Inflammatory macrophage treated with lipopolysaccharide for 4 hours (primary cell): ENCODE measurements around the gene PHC2.

Experiments used
- DNase-seq: peaks from one replicate; pipeline ENCODE4 v3.0.0-alpha.2; 2020

The PHC2 gene

DNA sequence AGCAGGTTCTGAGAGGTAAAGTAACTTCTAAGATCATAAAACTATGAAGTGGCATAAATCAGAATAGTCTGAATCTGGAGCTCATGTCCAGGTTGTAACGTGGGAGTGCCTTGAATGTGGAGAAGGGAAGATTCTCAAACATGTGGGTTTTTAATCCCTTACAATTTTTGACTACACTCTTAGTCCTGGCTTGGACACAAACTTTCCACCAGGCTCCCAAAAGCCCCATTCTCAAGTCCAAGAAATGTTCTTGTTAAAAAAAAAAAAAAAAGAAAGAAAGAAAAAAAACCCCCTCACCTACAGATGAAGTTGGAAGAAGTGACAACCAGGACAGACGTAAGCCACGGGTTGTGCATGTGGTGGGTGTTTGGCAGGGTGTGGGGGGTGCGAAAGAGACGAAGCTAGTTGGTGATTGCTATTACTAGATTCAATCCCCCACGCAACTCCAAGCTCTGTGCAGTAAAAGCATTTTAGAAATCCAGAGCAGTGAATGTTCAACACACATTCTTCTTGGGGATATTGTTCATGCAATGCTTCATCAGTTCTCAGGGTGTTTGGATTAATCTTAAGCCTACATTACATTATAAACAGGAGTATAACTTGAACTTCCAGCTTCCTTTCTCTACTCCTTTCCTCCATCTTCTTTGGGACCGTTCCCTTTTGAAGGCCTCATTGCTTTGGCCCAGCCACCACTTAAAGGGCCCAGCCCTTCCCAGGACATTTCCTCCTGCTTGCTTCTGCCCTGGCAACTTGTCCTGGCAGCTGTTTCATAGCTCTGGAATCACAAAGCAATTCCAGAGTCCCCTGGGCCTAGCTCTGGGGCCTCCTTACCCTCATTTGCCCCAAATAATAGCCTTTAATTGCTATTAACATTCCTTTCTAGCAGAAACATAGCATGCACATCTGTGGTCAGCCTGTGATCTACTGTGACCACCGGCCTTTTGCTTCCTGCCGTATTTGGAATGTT, 41.8 kb downstream of the PHC2 start:
- DNase-seq: no peak

DNA sequence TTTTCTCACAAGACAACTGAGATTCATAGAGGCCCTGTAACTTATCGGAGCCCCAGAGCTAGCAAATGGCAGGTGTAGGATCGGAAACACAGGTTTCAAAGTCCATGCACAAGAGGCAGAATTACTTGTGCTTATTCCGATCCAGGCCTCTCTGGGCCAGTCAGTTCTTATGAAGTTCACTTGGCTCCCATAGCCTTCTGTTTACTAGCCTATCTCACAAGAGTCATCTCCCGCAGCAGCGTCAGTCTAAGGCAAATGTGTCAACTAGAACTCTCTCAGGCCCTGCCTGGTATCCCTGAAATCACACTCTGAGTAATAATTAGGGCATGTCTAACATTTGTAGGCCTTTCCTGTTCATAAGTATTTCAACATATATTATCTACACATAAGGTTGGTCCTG, 43.3 kb downstream of the PHC2 start:
- no peak for DNase-seq

DNA sequence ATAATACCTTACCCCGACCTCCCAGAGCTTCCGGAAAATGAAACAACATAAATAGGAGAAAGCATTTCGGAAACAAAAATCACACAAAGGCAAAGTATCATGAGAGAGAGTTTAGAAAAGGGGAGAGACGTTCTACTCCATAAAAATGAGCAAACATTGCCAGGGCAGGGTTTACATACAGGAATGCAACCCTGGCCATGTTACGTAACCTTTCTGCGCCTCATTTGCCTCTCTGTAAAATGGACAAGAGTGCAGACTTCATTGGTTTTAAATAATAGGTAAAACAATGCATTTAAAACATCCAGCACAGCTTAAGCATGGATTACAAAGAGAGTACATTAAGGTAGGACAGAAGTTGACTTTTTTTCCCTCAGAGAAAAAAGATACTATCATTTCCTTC, 45.6 kb downstream of the PHC2 start:
- no peak for DNase-seq

DNA sequence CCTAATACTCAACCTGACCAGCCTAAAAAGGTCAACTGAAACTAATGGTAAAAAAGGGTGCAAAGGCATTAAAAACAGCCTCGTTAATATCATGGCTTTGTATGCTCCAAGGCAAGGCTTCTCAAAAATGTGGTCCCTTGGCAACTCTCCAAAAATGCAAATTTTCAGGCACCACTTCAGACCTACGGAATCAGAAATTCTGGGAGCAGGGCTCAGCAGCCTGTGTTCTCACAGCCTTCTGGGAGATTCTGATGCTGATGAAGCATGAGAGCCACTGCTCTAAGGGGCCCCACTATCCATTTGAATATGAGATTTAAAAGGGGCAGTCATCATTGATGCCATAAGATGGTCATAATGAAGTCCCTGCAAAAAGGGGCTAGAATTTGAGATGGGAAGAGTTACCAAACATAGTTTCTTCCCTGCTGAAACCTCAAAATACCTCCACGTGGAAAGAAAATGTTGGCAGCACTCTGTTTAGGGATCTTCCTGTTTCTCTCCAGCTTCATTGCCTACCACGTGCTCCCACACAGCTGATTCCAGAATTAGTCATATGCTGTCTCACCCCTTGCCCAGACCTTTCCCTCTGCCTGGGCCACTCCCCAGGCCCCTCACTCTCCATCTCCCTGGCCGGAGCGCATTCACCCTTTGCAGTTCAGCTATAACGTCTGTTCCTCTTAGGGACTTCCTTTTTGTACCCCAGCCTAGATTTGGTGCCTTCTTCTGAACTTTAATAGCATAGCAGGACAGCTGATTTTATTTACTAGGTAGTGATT, 46.7 kb downstream of the PHC2 start:
- peak; percentile 60 for DNase-seq

DNA sequence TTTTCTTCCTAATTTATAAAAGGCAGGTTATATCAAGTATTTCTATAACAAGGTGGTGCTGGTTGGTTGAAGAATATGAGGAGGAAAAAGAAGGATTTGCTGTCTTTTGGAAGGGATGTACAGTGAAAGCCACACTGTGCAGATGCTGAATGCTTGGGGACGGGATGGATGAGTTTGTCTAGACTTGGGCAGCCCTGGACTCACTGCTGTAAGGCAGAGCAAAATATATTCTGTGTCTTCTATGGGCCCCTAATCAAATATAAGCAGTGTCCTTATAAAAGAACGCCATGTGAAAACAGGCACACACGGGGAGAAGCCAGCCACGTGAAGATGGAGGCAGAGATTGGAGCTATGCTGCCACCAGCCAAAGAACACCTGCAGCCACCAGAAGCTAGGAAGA, 47.4 kb downstream of the PHC2 start:
- no peak for DNase-seq

DNA sequence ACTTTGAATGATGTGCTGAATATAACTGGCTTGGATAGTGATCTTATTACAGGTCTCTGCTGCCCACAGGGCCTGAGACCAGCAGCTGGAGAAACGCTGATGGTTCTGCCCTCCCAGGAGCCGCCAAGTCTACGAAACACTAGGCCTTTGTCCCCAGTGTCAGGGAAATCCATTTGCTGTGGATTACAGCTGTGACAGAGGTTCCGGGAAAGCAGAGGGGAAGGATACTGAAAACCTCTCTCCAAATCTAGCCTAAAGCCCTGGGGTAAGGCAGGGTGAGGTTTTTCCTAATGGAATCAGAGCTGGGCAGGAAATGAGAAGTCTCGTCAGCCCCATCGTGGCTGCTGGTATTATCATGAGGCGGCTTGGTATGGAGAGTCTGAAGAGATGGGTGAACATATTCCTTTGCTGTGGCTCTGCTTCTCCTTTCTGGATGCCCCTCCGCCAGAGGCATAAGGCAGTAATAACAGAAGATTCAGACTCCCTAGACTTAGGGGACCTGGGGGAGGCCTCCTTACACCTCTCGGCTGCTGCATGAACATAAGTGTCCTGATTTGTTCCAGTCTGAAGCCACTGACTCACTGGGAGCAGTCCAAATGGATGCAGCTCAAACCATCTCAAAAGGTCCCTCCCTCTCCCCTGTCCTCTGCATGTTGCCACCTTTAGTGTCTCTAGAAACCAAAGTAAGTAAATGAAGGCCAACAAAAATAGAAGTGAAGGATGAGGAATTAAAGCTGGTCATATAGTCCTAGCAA, 48.1 kb downstream of the PHC2 start:
- DNase-seq: no peak

DNA sequence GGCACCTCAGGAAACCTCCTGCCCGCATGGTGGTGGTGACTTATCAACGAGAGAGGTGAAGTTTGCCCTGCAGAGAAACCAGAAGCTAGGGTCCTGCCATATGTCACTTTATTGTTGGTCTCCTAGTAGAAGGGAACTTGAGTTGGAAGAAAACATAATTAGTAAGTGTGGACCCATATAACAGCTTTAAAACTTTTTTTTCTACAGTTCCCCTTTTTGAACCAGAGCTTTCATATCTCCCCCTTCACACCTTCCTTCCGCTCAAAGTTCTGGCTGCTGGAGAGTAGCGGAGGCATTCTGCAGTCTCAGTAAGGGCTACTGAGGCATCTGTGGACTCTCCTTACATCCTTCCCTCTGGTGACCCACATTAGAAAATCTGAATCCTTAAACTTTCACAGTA, 48.9 kb downstream of the PHC2 start:
- peak; percentile 15 for DNase-seq

DNA sequence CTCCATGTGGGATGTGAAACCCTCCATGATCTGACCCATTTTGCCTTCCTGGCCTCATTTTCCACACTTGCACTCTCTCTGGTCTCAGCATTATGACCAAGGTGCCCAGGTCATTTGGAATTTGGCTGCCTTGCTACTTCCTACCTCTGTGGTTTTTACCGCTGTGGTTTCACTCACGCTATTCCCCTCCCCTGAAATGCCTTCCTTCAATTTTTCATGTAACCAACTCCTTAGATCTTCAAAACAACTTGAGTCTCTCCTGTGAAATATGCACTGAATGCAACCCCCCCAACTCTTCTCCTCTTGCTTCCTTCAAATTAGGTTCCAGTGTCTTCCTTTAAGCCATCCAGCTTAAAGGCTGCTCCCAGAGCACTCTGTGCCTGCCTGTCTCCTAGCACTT, 50.1 kb downstream of the PHC2 start:
- DNase-seq: no peak

DNA sequence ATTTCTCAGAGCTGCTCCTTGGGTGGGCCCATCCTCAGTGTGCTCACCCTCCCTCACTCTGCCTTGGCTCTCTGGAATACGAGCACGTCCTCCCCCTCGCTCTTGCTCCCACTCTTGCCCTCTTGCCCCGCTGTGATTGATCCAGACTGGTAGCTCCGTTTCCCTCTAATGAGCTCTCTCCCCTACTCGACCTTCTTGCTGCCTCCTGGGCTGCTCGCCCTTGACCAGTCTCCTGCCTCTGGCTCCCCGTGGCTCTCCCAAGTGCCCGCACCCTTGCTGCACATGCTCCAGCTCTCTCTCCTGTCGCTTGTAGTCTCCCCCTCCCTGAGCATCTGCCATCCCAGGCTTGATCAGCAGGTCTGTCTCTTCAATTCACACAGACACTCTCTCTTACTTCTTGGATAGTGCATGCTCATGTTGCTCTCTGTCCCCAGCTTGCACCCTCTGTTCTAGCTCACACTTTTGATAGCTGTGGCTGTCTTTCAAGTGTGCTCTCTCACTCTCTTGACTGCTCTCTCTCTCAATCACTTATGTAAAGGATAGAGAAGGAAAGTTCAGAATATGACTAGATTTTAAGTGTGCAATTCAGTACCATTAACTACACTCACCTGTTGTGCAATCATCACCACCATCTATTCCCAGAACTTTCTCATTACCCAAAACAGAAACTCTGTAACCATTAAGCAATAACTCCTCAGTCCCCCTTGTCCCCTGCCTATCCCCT, 51.1 kb downstream of the PHC2 start:
- DNase-seq: peak; percentile 39

DNA sequence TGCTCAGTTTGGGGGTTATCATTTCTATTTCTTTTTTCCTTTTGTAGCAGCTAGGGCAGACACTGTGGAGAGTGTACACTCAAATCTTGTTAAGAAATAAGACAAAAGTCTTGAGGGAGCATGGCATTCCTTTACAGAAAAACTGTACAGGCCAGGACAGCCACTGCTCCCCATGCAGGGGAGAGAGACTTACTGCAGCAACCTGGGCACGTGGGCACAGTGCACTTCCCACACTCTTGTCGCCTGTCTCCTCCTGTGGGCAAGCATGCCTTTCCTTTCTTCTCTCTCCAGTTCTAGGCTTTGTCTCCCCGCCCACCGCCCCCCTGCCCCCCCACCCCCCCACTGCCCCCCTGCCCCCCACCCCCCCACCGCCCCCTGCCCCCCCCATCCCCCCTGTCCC, 51.9 kb downstream of the PHC2 start:
- no peak for DNase-seq

DNA sequence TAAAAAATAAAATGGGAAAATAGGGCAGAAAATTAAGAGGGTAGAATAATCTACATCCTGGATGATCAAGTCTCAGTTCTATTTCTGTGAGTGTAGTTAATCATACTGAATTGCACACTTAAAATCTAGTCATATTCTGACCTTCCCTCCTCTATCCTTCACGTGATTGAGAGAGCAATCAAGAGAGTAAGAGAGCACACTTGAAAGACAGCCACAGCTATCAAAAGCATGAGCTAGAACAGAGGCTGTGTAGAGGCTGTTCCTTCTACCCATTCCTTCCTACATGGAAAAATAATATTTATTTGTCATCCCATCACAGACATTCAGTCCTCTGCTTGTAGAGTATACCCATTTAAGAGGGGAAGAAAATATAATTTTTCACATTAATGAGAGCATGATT, 52.4 kb downstream of the PHC2 start:
- DNase-seq: no peak

DNA sequence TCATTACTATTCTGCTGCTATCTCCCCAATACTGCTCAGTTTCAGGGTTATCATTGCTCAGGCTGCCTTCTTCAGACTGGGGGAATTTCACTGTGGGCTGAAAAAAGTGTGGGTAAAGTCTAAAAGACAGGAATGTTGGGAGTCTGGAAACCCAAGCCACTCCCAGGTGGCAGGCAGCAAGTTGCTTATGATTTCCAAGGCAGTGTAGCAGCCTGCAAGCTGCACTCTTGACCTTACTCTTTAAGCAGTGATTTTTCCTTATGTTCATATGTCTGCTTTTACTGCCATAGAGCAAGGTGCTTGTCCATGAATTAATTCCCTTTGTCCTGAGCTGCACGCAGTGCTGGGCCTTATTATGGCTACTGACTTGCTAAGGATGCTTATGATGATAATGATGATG, 53.1 kb downstream of the PHC2 start:
- no peak for DNase-seq

DNA sequence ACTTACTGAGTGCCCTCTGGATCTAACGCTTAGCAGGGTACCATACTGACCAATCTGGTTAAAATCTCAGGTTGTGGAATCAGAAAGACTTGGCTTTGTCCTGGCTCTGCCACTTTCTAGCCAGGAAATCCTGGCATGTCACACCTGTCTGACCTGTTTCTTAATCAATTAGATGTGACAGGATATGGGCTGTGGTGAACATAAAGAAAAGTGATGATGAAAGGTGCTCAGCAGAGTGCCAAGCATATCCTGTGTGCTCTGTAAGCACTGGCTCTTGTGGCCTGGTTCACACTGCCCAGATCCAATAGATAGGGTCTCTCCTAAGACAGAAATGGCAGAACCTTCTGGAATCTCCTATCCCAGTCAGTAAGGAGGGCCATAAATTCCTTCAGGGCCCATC, 53.9 kb downstream of the PHC2 start:
- no peak for DNase-seq

DNA sequence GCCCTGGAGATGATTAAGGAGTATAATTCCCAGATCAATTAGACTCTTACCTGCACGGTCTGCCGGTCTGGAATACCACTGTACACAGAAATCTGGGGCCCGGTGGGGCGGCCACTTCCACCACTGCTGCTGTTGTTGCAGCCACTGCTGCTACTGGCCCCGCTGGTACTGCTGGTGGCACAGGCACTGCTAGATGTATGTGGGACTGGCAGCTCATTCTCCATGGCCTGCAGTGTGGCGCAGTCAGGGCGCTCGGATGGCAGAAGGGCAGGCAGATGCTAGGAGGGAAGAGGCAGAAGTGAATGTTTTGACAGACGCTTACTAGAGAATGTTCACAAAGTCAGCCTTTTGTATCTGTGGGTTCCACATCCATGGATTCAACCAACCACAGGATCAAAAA, 55.6 kb downstream of the PHC2 start:
- no peak for DNase-seq

DNA sequence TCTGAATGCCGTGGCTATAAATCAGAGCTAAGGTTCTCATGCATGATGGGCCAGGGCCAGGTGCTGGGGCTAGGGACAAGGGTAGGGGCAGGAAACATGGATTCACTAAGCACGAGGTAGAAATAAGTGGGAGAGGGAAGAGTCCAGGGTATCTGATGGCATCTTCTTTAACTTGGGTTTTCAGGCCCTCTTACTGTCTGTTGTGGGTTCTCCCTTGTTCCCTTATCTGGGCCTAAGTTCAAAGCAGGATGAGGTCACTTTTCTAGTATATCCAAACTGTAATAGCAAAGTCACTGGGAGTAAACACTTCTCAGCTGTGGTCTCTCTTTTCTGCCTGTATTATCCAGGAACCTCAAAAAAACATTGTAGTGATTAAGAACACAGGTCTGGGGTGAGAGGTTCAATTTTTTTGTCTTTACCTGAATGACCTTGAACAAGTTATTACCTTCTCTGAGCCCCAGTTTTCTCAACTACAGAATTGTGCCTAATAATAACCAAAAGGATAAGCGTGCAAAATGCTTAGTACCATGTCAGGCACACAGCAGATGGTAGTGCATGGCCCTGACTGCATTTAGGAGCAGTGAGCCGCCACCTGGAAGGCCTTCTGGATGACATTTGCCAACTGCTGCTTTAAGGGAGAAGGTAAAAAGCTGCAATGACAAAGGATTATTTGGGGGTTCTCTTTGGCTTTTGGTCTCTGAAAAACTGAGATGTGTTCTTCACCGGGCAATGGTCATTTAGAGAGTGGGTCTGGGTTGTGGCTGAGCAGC, 56.4 kb downstream of the PHC2 start:
- DNase-seq: peak; percentile 26

DNA sequence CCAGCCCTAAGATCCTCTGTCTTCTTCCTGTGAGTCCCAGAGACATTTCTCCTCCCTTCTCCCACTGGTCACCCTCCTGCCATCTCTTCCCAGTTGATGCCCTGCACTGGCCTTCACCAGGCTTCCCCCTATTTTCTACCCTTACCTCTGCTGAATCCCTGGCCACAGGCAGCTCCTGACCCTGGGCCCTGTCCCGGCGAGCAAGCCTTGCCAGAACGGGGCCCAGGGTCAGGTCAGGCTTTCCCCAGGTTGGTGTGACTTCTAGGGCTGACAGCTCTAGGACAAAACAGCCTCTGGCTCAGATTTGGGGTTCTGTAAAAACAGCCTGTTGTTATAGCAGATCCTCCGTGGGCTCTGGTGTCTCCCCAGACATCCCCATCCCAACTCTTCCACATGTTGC, 57.3 kb downstream of the PHC2 start:
- no peak for DNase-seq

DNA sequence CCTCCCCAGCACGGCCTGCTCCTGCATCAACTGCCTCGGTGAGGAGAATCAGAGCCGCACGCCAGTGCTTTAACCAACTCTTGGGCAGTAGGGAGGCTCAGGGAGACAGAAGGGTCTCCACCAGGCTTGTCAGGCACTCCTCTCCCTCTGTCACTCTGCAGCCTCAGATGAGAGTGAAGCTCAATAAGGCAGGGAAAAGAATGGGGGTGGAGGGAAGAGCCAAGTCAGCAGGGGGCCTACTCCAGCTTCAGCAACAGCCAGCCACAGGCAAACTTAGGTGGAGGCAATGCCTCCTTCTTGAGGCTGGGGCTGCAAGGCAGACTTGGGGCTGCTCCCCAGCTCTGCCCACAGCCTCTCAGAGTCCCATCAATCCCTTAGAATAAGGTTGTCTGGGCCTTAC, 58.2 kb downstream of the PHC2 start:
- no peak for DNase-seq

DNA sequence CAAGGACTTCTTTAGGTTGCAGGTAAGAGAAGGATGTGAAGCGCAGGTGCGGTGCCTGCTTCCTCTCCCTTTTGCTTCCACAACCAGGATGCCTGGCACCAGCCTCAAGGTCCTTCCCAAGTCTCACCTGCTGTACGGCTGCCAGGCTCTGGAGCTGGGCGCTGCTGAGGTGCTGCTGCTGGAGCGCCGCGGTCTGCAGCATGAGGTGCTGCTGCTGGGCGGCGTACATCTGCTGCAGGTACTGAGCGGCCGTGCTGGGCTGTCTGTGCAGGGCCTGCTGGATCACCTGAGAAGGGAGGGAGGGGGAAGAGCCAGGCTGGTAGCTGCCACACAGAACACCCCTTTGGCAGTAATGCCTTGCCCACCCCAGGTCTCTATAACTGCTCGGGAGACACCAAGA, 58.7 kb downstream of the PHC2 start:
- no peak for DNase-seq

DNA sequence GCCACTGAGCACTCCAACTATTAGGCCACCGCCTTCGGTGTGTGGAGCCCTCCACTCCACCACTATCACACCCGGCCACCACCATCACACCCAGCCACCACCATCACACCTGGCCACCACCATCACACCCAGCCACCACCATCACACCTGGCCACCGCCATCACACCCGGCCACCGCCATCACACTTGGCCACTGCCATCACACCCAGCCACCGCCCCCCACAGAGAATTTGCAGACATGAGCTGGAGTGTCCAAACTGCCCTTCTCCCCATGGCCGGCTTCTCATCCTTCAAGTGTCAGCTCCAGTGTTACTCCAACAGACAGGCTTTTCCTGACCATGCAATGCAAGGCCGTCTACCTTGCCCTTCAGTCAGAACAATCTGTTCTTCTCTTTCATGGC, 59.6 kb downstream of the PHC2 start:
- DNase-seq: no peak

DNA sequence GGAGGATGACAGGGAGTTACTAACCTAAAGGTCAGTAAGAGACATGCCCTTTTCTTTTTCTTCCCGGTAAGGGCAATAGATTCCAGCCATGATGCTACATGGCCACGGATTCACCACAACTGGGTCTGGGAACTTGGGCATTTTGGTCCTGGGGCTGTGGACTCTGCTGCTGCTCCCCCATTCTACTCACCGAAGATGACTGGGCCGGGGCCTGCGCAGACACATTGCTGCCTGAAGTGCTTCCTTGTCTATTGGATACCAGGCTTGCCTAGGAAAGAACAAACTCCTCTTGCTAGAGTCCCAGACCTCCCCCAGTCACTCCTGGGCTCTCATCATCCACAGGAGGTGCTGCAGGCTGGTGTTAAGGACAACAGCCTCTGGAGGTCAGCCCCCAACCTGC, 60.1 kb downstream of the PHC2 start:
- no peak for DNase-seq

DNA sequence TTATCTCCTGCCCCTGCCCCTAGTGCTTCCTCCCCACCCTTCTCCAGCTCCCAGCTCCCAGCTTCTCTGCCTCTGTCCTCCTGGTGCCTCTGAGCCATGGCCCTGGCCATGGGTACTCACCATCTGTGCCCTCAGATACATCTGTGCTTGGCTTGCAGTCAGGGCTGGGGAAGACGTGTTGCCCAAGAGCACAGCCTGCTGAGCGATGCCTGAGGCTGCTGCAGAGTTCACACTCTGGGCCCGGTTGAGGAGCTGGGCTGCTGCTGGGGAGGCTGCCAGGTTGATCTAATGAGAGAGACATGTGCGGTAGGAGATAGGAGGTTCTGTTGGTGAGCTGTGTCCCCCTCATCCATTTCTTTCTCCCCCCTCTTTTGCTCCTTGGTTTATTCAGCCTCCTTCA, 60.6 kb downstream of the PHC2 start:
- no peak for DNase-seq

DNA sequence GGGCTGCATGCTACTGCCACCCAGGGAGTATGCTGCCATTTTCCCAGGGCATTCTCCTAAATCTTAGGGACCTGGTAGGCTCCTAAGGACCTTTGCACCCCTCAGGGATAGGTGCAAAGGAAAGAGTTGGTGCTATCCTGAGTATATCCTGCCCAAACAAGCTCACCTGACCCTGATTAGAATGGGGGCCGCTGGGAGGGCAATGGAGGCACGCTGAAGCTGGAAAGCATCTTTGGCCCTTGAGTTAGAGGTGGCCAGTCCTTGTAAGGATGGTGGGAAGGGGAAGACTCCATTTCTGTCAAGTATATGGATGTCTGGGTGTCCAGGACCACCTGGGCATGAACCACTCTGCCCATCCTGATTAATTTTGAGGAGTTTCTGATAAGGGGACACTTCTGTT, 61.1 kb downstream of the PHC2 start:
- no peak for DNase-seq
